ENCODE data around the gene PHF2. TPM values are rescaled to one million over a fixed set of nuclear protein-coding genes. Genes with fewer than 3 reads are reported as not detected.

PHF2 gene
- total and polyA plus RNA-seq, 7 donors: 10.9 to 31.9 (median 21.4) TPM

DNA sequence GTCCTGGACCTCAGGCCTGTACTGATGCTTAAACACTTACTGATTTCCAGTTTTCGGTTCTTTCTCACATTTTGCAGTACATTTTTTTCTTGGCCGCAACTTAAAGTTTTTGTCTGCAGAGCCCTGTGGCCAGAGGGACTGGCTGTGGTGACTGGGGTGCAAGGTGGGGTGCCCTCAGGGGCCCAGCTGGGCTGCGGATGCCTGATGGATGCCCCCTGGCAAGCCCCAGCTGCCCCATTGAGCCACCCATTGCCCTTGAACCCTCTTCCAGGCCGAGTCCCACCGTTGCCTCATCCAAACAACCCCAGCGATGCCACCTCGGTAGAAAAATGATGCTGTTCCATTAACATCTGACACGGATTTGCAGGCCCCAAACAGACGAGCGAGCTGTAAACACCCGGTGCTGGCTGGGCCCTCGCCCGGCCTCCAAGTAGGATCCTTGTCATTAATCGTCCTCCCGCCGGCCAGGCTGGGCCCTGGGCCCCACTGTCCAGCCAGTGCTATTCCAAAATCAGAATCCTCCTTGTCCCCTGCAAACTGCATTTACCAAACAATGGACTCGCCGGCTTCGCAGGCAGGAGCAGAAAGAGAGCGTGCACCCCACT lies 107.9 kb downstream of the PHF2 start:
- intact Hi-C loops (cut with DNase I): loop anchor here (5.0 kb wide), 1 partner anchor 528 kb away; no protein-coding TSS in a partner anchor
- Histone ChIP-seq H3K4me3 (no peak overlapping the region), H3K27me3 (no peaks in the 10 kb centered on the region), H3K4me1 (peaks cover 0 to 4% (median 0%) of the 10 kb centered on the region in 4 donors), H3K36me3 (no peaks in the 10 kb centered on the region), H3K9me3 (peaks cover 0 to 10% (median 6%) of the 10 kb centered on the region in 4 donors), H3K27ac (no peak overlapping the region)
- TF ChIP-seq, protein P1, sequence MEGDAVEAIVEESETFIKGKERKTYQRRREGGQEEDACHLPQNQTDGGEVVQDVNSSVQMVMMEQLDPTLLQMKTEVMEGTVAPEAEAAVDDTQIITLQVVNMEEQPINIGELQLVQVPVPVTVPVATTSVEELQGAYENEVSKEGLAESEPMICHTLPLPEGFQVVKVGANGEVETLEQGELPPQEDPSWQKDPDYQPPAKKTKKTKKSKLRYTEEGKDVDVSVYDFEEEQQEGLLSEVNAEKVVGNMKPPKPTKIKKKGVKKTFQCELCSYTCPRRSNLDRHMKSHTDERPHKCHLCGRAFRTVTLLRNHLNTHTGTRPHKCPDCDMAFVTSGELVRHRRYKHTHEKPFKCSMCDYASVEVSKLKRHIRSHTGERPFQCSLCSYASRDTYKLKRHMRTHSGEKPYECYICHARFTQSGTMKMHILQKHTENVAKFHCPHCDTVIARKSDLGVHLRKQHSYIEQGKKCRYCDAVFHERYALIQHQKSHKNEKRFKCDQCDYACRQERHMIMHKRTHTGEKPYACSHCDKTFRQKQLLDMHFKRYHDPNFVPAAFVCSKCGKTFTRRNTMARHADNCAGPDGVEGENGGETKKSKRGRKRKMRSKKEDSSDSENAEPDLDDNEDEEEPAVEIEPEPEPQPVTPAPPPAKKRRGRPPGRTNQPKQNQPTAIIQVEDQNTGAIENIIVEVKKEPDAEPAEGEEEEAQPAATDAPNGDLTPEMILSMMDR (IDR thresholded peaks at IDR 0.05): no peak
- TF ChIP-seq POLR2A (IDR thresholded peaks at IDR 0.05) (no peak), POLR2AphosphoS5 (IDR thresholded peaks at IDR 0.05) (no peak), EP300 (IDR thresholded peaks at IDR 0.05) (no peak)
- WGBS, 2 donors: 84 to 88% methylated on average over 20 of the region's 20 CpGs
- DNase-seq: no peak

DNA sequence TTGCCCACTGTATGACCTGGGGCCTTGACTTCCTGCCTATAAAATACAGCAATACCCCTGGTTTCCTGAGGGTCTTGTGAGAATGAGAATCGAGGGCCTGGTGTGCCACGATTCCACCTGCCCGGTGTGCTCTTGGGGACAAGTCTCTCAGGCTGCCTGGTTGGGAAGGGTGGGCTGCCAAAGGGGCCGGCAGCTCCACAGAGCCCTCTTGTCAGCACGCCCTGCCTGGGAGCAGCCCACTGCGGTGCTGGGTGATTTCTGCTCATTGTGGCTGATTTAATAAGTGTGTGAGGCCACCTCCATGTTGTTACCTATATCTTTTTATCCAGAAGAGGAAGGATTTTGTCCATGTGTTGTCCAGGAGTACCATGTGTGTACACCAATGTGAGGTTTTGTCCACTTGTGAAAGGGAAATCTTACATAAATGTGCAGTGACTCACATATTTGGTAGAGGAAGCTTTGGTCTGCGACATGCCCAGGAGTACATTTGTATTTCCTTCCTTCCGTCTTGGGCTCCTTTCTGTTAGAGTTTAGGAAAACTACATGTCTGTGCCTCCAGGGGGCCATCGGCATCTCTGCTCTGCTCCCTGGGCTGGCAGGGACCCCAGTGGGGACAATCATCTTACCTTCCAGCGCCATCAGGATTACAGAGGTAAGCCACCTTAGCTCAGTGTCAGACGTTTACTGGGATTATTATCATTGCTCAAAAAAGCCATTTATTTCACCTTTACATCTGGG lies 108.6 kb downstream of the PHF2 start:
- H3K4me1 ChIP-seq: peaks cover 0 to 4% (median 0%) of the 10 kb centered on the region in 4 donors
- H3K4me3 ChIP-seq: no peak overlapping the region
- intact Hi-C loops (cut with DNase I): loop anchor here (5.0 kb wide), 1 partner anchor 527 kb away; no protein-coding TSS in a partner anchor
- H3K9me3 ChIP-seq: peaks cover 0 to 10% (median 6%) of the 10 kb centered on the region in 4 donors
- H3K36me3 ChIP-seq: no peaks in the 10 kb centered on the region
- DNase-seq: no peak
- H3K27me3 ChIP-seq: no peaks in the 10 kb centered on the region
- 61 to 71% methylated on average over 11 of the region's 11 CpGs for WGBS, 2 donors
- no peak overlapping the region for H3K27ac ChIP-seq
- no peak for TF ChIP-seq POLR2A (IDR thresholded peaks at IDR 0.05)

DNA sequence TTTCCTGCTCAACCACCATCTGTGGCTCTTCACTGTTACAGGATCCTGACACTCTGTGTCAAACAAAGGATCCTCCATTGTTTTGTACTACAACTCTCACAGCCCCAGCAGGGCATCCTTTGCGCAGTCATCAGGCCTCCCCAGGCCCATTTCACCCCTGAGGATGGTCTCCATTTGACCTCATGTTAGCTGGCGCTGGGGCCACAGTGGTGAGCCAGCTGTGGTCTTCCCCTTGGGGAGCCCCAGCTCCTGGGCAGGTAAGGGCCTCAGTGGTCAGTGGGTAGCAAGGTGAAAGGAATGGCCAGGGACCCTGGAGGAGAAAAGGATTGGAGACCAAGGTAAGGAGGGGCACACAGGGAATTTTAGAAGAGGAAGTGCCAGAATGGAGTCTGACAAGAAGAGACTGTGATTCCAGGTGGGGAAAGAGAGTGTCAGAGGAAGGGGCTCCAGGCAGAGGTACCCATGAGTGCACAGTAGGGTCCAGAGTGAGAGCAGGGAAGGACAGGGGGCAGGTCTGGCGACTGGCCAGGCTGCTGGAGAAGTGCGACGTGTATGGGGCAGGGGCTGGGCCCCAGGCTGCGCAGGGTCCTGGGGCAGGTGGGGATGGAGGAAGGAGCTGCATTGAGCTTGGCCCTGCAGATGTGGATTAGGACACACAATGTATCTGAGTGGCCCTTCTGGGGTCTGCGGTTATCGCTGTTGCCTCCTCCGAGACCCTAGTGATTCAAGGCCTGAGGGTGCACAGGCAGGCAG lies 109.9 kb downstream of the PHF2 start:
- Histone ChIP-seq H3K36me3 (no peaks in the 10 kb centered on the region), H3K27ac (no peak overlapping the region), H3K4me3 (no peak overlapping the region), H3K9me3 (peaks cover 0 to 10% (median 6%) of the 10 kb centered on the region in 4 donors), H3K4me1 (peaks cover 0 to 4% (median 0%) of the 10 kb centered on the region in 4 donors), H3K27me3 (no peaks in the 10 kb centered on the region)
- TF ChIP-seq, protein P1 (IDR thresholded peaks at IDR 0.05): no peak
- TF ChIP-seq POLR2AphosphoS5 (IDR thresholded peaks at IDR 0.05) (no peak), POLR2A (IDR thresholded peaks at IDR 0.05) (no peak), EP300 (IDR thresholded peaks at IDR 0.05) (no peak)
- intact Hi-C loops (cut with DNase I): no loop called here
- DNase-seq: no peak
- 95 to 96% methylated on average over 9 of the region's 9 CpGs for WGBS, 2 donors

DNA sequence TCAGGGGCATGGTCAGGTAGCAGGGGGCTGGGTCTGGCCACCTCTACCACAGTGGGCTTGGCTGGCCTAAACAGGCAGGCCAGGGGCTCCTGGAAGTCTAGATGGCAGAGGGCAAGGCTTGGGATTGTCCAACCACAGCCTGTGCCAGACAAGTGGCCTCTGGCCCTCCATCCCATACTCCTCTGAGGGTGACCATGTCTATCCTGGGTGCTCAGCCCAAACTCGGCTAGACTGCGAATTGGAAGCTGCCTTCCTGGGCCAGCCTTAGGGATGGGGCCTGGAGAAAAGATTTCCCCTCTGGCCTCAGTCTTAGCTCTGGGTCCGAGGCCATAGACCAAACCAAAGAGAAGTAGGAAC lies 110.5 kb downstream of the PHF2 start:
- H3K36me3 ChIP-seq: no peaks in the 10 kb centered on the region
- H3K27ac ChIP-seq: no peak overlapping the region
- no peak for TF ChIP-seq EP300 (IDR thresholded peaks at IDR 0.05)
- no peak for TF ChIP-seq POLR2A (IDR thresholded peaks at IDR 0.05)
- TF ChIP-seq, protein P1 (IDR thresholded peaks at IDR 0.05): no peak
- no peak for TF ChIP-seq POLR2AphosphoS5 (IDR thresholded peaks at IDR 0.05)
- H3K9me3 ChIP-seq: peaks cover 0 to 10% (median 7%) of the 10 kb centered on the region in 4 donors
- intact Hi-C loops (cut with DNase I): no loop called here
- no peak for DNase-seq
- WGBS, 2 donors: 91 to 96% methylated on average over 3 of the region's 3 CpGs
- peaks cover 0 to 4% (median 0%) of the 10 kb centered on the region in 4 donors for H3K4me1 ChIP-seq
- H3K27me3 ChIP-seq: no peaks in the 10 kb centered on the region
- H3K4me3 ChIP-seq: no peak overlapping the region

DNA sequence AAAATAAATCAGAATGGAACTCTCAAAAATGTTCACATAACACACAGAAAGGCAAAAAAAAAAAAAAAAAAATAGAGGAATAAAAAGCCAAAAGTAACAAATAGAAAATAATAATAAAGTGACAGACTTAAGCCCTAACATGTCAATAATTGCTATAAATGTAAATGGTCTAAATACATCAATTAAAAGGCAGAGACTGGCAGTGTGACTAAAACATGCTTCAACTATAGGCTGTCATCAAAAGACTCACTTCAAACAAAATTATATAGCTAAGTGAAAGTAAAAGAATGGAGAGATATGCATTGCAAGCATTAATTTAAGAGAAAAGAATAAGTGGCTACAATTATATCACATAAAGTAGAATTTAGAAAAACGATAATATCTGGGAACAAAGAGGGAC lies 114.2 kb downstream of the PHF2 start:
- intact Hi-C loops (cut with DNase I): no loop called here
- Histone ChIP-seq H3K9me3 (peaks cover 0 to 10% (median 7%) of the 10 kb centered on the region in 4 donors), H3K27ac (no peak overlapping the region), H3K27me3 (no peaks in the 10 kb centered on the region), H3K4me1 (no peaks in the 10 kb centered on the region), H3K4me3 (no peak overlapping the region), H3K36me3 (no peaks in the 10 kb centered on the region)
- no peak for DNase-seq
- TF ChIP-seq, protein P1 (IDR thresholded peaks at IDR 0.05): no peak
- TF ChIP-seq POLR2AphosphoS5 (IDR thresholded peaks at IDR 0.05) (no peak), POLR2A (IDR thresholded peaks at IDR 0.05) (no peak), EP300 (IDR thresholded peaks at IDR 0.05) (no peak)
- 93 to 98% methylated on average over 1 of the region's 1 CpG for WGBS, 2 donors

Measured in sigmoid colon (tissue), 7 donors.